NCI-H226 (cell line): Measurements from ENCODE around the gene KANSL1.
"Not testable (repeated sequence)": the region's sequence is repeated elsewhere in the genome, so short reads cannot be mapped to it uniquely, and the experiment has no call there.

Source experiments
- DNase-seq: peaks from one replicate; pipeline ENCODE4 v3.0.0-alpha.2; 2015

The KANSL1 gene

GRCh38 chr17:46012506-46013079 lies 180.6 kb downstream of the KANSL1 start:
- DNase-seq = no peak

- no peak for DNase-seq
Measured at GRCh38 chr17:46011711-46012505, 181.3 kb downstream of the KANSL1 start.

- DNase-seq = no peak
Measured at GRCh38 chr17:46010597-46011186, 182.5 kb downstream of the KANSL1 start.

GRCh38 chr17:46009681-46010596 lies 183.3 kb downstream of the KANSL1 start:
- no peak for DNase-seq

- no peak for DNase-seq
Measured at GRCh38 chr17:46008591-46008990, 184.6 kb downstream of the KANSL1 start.

- no peak for DNase-seq
Measured at GRCh38 chr17:46007461-46007965, 185.7 kb downstream of the KANSL1 start.

- DNase-seq = not testable (repeated sequence)
Measured at GRCh38 chr17:46006082-46006481, 187.1 kb downstream of the KANSL1 start.

- DNase-seq = no peak
Measured at GRCh38 chr17:46003907-46004748, 189.1 kb downstream of the KANSL1 start.

GRCh38 chr17:46002973-46003316 lies 190.3 kb downstream of the KANSL1 start:
- DNase-seq = no peak

- peak; percentile 27 for DNase-seq
Measured at GRCh38 chr17:46002311-46002972, 190.8 kb downstream of the KANSL1 start.

- DNase-seq = no peak
Measured at GRCh38 chr17:46001390-46002310, 191.6 kb downstream of the KANSL1 start.

- DNase-seq = no peak
Measured at GRCh38 chr17:46000757-46001156, 192.5 kb downstream of the KANSL1 start.

- no peak for DNase-seq
Measured at GRCh38 chr17:46000292-46000691, 192.9 kb downstream of the KANSL1 start.

GRCh38 chr17:45999900-46000290 lies 193.3 kb downstream of the KANSL1 start:
- no peak for DNase-seq

- DNase-seq = no peak
Measured at GRCh38 chr17:45998987-45999899, 194.0 kb downstream of the KANSL1 start, which contains the start of gene STH. TSS of gene STH (plus strand) at chr17:45999250. CDS start at chr17:45999280, 30 bp downstream.

GRCh38 chr17:45997624-45998023 lies 195.6 kb downstream of the KANSL1 start:
- DNase-seq = peak; percentile 19

- DNase-seq = no peak
Measured at GRCh38 chr17:45997166-45997565, 196.1 kb downstream of the KANSL1 start.

- no peak for DNase-seq
Measured at GRCh38 chr17:45996282-45996937, 196.8 kb downstream of the KANSL1 start.
